Gastrocnemius medialis (tissue), 4 donors: Measurements from ENCODE around the gene VPS52. TPM values are rescaled to one million over a fixed set of nuclear protein-coding genes. Genes with fewer than 3 reads are reported as not detected.

Experiments
- ATAC-seq, 2 donors: fragments of 150-250 bp; one replicate each; pipeline ENCODE4 v1.9.1; 2016
- DNase-seq, 2 donors: peaks; one replicate each; pipeline ENCODE4 v3.0.0-alpha.2; 2019
- H3K27ac ChIP-seq, 4 donors: fragments of 200-600 bp; sonication (generic); 1 replicate in 1 of 4; 2 replicates in 3 of 4; pipeline ENCODE4 v1.5.1; 2016 to 2018; ENCODE audit warnings: mild to moderate bottlenecking in 2 of 4, moderate library complexity in 1 of 4
- H3K27me3 ChIP-seq, 3 donors: fragments of 200-600 bp; sonication (generic) in 2 of 3; 1 replicate in 1 of 3; 2 replicates in 2 of 3; pipeline versions ENCODE4 v1.5.1 to v1.6.0; 2016 to 2019; ENCODE audit warnings: mild to moderate bottlenecking in 1 of 3, moderate library complexity in 1 of 3
- H3K36me3 ChIP-seq, 2 donors: fragments of 200-600 bp; sonication (generic) in 1 of 2; one replicate each; pipeline ENCODE4 v1.5.1; 2017 to 2018
- H3K4me1 ChIP-seq, 2 donors: fragments of 200-600 bp; sonication (generic) in 1 of 2; one replicate each; pipeline ENCODE4 v1.5.1; 2016 to 2017; ENCODE audit warnings: mild to moderate bottlenecking in 2 of 2
- H3K4me3 ChIP-seq, 4 donors: fragments of 200-600 bp; sonication (generic) in 3 of 4; 1 replicate in 1 of 4; 2 replicates in 3 of 4; pipeline ENCODE4 v1.5.1; 2016 to 2019; ENCODE audit warnings: mild to moderate bottlenecking in 2 of 4
- H3K9me3 ChIP-seq, 3 donors: fragments of 200-600 bp; sonication (generic) in 2 of 3; 1 replicate in 1 of 3; 2 replicates in 2 of 3; pipeline ENCODE4 v1.5.1; 2016 to 2019
- CTCF ChIP-seq, 5 experiments: fragments of 450-650 bp in 3 of 5; fragments of 200-600 bp in 2 of 5; sonication (generic) in 2 of 5; IDR thresholded peaks in 4 of 5; conservative IDR thresholded peaks in 1 of 5; 1 replicate in 4 of 5; 2 replicates in 1 of 5; pipeline ENCODE4 v1.5.1; 2016 to 2019; ENCODE audit warnings: antibody characterized with exemption in 5 of 5, mild to moderate bottlenecking in 3 of 5, moderate library complexity in 3 of 5
- POLR2A ChIP-seq, 2 donors: fragments of 450-650 bp; IDR thresholded peaks; one replicate each; pipeline ENCODE4 v1.6.1; 2017; ENCODE audit warnings: antibody characterized with exemption in 2 of 2, mild to moderate bottlenecking in 2 of 2, moderate library complexity in 2 of 2
- in situ Hi-C, 4 donors: fragments of 200-750 bp; cut with MboI; loops; one replicate each; pipeline versions ENCODE4 v1.15.0 to v1.8.0; 2017; ENCODE audit warnings: low sequenced_read_pairs in 4 of 4
- intact Hi-C: fragments of 100-400 bp; cut with DNase I; formaldehyde crosslinking; loops from one replicate; pipeline ENCODE4 v1.15.1; 2023; ENCODE audit warnings: low total_unique reads
- total RNA-seq, 4 donors: library from RNA; depleted of rRNA; stranded (reverse); fragments of >200 nt; gene quantifications; one replicate each; pipeline versions ENCODE4 v1.1.0 to v1.2.3, GENCODE V29; 2016

The VPS52 gene
- total RNA-seq, 4 donors from 2014 or later, result 28.7 to 52.8 (median 41.2) TPM

- no peaks in the 10 kb centered on the region for H3K9me3 ChIP-seq
- TF ChIP-seq CTCF (IDR thresholded peaks at IDR 0.05 in 4 of 5, conservative IDR thresholded peaks at IDR 0.05 in 1 of 5) (no peak), POLR2A (IDR thresholded peaks at IDR 0.05) (no peak)
- in situ Hi-C loops (no loop called here), intact Hi-C loops (no loop called here)
- no peak for ATAC-seq
- H3K36me3 ChIP-seq, result peaks cover 0 to 52% of the 10 kb centered on the region in 2 donors
- H3K4me3 ChIP-seq, result no peak overlapping the region
- no peak overlapping the region for H3K27ac ChIP-seq
- H3K27me3 ChIP-seq, result no peaks in the 10 kb centered on the region
- no peaks in the 10 kb centered on the region for H3K4me1 ChIP-seq
- no peak for DNase-seq
Measured at GRCh38 chr6:33259032-33259431, 12.6 kb downstream of the VPS52 start.

DNA sequence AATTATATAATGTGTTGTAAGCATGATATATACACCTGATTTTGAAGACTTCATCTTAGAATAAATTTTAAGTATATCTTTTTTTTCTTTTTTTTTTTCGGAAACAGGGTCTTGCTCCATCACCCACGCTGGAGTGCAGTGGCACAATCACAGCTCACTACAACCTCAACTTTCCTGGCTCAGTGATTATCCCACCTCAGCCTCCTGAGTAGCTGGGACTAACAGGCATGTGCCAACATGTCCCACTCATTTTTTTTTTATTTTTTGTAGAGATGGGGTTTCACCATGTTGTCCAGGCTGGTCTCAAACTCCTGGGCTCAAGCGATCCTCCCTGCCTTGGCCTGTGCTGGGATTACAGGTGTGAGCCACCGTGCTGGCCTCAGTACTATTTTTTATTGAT, 17.1 kb downstream of the VPS52 start:
- intact Hi-C loops, result no loop called here
- Histone ChIP-seq H3K27ac (no peak overlapping the region), H3K4me1 (peaks cover 6 to 9% of the 10 kb centered on the region in 2 donors), H3K4me3 (no peak overlapping the region), H3K27me3 (no peaks in the 10 kb centered on the region), H3K9me3 (no peaks in the 10 kb centered on the region), H3K36me3 (peaks cover 0 to 35% of the 10 kb centered on the region in 2 donors)
- in situ Hi-C loops, result no loop called here
- TF ChIP-seq CTCF (IDR thresholded peaks at IDR 0.05 in 4 of 5, conservative IDR thresholded peaks at IDR 0.05 in 1 of 5) (no peak), POLR2A (IDR thresholded peaks at IDR 0.05) (no peak)
- no peak for DNase-seq
- no peak for ATAC-seq

GRCh38 chr6:33252759-33253158, 18.9 kb downstream of the VPS52 start:
- H3K4me1 ChIP-seq, result peaks cover 10 to 17% of the 10 kb centered on the region in 2 donors
- no peaks in the 10 kb centered on the region for H3K27me3 ChIP-seq
- in situ Hi-C loops (no loop called here), intact Hi-C loops (no loop called here)
- no peaks in the 10 kb centered on the region for H3K9me3 ChIP-seq
- H3K4me3 ChIP-seq, result no peak overlapping the region
- H3K36me3 ChIP-seq, result peaks cover 0 to 23% of the 10 kb centered on the region in 2 donors
- no peak overlapping the region for H3K27ac ChIP-seq
- TF ChIP-seq CTCF (IDR thresholded peaks at IDR 0.05 in 4 of 5, conservative IDR thresholded peaks at IDR 0.05 in 1 of 5) (no peak), POLR2A (IDR thresholded peaks at IDR 0.05) (no peak)
- DNase-seq, result no peak
- ATAC-seq, result no peak

DNA sequence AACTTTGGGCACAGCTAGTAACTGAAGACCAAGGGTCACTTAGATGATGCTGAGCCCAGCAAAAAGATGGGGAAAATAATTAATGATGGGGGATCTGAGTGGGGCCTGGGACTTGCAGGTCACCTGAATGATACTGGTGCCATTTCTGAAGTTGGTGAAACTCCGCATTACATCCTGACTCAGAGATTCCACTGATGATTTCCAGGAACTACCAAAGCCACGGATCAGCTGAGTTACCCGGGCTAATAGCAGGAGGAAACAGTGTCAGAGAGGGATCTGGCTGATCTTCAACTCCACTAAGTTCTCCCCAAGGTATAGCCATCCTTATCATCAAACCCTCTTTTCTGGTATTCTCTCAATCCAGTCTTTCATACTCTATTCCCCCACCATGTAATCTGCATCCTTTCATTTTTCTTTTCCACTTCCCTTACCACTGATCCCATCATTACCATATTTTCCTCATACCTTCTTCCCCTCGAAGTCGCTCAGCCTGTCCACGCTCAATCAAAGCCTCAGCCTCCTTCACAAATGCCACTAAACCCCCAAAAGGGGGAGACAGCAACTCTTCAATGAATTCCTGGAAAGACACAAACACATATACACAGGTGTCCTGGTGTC, 20.2 kb downstream of the VPS52 start:
- no peak overlapping the region for H3K27ac ChIP-seq
- H3K36me3 ChIP-seq, result peaks cover 0 to 15% of the 10 kb centered on the region in 2 donors
- in situ Hi-C loops, result no loop called here

More for the DNA sequence above, 20.2 kb downstream of the VPS52 start:
- Histone ChIP-seq H3K4me3 (no peak overlapping the region), H3K9me3 (no peaks in the 10 kb centered on the region), H3K4me1 (peaks cover 10 to 17% of the 10 kb centered on the region in 2 donors), H3K27me3 (no peaks in the 10 kb centered on the region)
- DNase-seq (no peak), ATAC-seq (no peak)
- intact Hi-C loops, result no loop called here
- TF ChIP-seq CTCF (IDR thresholded peaks at IDR 0.05 in 4 of 5, conservative IDR thresholded peaks at IDR 0.05 in 1 of 5) (no peak), POLR2A (IDR thresholded peaks at IDR 0.05) (no peak)
